ENCODE results near the gene IFFO2.
A peak's percentile ranks its signal among the peaks of the same experiment; 100 is the strongest.

The IFFO2 gene

GRCh38 chr1:18907021-18907916 lies 49.2 kb downstream of the IFFO2 start:
- peak overlapping the region; percentile 56 for H3K27ac ChIP-seq
- TF ChIP-seq CTCF (conservative IDR thresholded peaks at IDR 0.05), result peak; percentile 86

GRCh38 chr1:18903291-18903756 lies 53.2 kb downstream of the IFFO2 start:
- H3K27ac ChIP-seq, result peak overlapping the region; percentile 95
- TF ChIP-seq CTCF (conservative IDR thresholded peaks at IDR 0.05), result no peak

GRCh38 chr1:18902523-18903290 lies 53.8 kb downstream of the IFFO2 start, which contains the start of gene ALDH4A1:
ALDH4A1 (minus strand) TSS chr1:18902555; CDS start chr1:18902523, 32 bp downstream.
- TF ChIP-seq CTCF (conservative IDR thresholded peaks at IDR 0.05), result no peak
- H3K27ac ChIP-seq, result peak within 1 kb of the TSS; percentile 95

GRCh38 chr1:18901952-18902522 lies 54.4 kb downstream of the IFFO2 start:
- H3K27ac ChIP-seq, result peak overlapping the region; percentile 95
- TF ChIP-seq CTCF (conservative IDR thresholded peaks at IDR 0.05), result no peak

- TF ChIP-seq CTCF (conservative IDR thresholded peaks at IDR 0.05), result no peak
- H3K27ac ChIP-seq, result peak overlapping the region; percentile 95
These were observed 55.1 kb downstream of the IFFO2 start for GRCh38 chr1:18901147-18901951.

GRCh38 chr1:18900303-18900841 lies 56.1 kb downstream of the IFFO2 start:
- peak overlapping the region; percentile 7; the same call in 1 of the 2 replicates for H3K27ac ChIP-seq
- TF ChIP-seq CTCF (conservative IDR thresholded peaks at IDR 0.05), result no peak
